OCI-LY3 (cell line): Measurements from ENCODE around the gene FOS.
"Not testable (repeated sequence)": the region's sequence is repeated elsewhere in the genome, so short reads cannot be mapped to it uniquely, and the experiment has no call there.

Experiments used
- H2AFZ ChIP-seq: fragments of 200-600, 300-600 bp; shearing (Covaris generic); 2 replicates; pipeline ENCODE4 v1.6.0; 2014; ENCODE audit warnings: antibody characterized with exemption, low read depth, low read length
- H3K27ac ChIP-seq: fragments of 200-600, 300-600 bp; sonication (generic); 2 replicates; pipeline ENCODE4 v1.5.1; 2014; ENCODE audit warnings: mild to moderate bottlenecking, low read length, moderate library complexity, mixed read lengths
- H3K27me3 ChIP-seq: fragments of 200-600, 300-600 bp; sonication (generic); 2 replicates; pipeline ENCODE4 v1.6.1; 2014; ENCODE audit warnings: low read depth, low read length, mixed read lengths
- H3K36me3 ChIP-seq: fragments of 200-600, 300-600 bp; sonication (generic); replicated peaks from 2 replicates; pipeline ENCODE3; 2014; ENCODE audit warnings: low read depth, low read length, mixed read lengths
- H3K4me1 ChIP-seq: fragments of 300-600, 200-600 bp; sonication (generic); 2 replicates; pipeline ENCODE4 v1.6.1; 2014; ENCODE audit warnings: low read length, mixed read lengths
- H3K4me2 ChIP-seq: fragments of 200-600, 300-600 bp; sonication (generic); 2 replicates; pipeline ENCODE4 v1.6.1; 2014; ENCODE audit warnings: low read length, mixed read lengths
- H3K4me3 ChIP-seq: fragments of 300-600, 200-600 bp; sonication (generic); 2 replicates; pipeline ENCODE4 v1.5.1; 2014; ENCODE audit warnings: antibody characterized with exemption, mild to moderate bottlenecking, low read length, moderate library complexity
- H3K79me2 ChIP-seq: fragments of 300-600, 200-600 bp; shearing (Covaris generic); 2 replicates; pipeline ENCODE4 v1.6.1; 2014; ENCODE audit warnings: mild to moderate bottlenecking, low read length, mixed read lengths
- H3K9ac ChIP-seq: fragments of 300-600, 200-600 bp; shearing (Covaris generic); 2 replicates; pipeline ENCODE4 v1.6.0; 2014; ENCODE audit warnings: mild to moderate bottlenecking, low read length, moderate library complexity
- H3K9me3 ChIP-seq: fragments of 200-600, 300-600 bp; shearing (Covaris generic); 2 replicates; pipeline ENCODE4 v1.6.1; 2014; ENCODE audit warnings: low read length, mixed read lengths; ENCODE audit not compliant: insufficient read depth
- H4K20me1 ChIP-seq: fragments of 200-600, 300-600 bp; sonication (generic); 2 replicates; pipeline ENCODE4 v1.6.1; 2016; ENCODE audit warnings: low read length, mixed read lengths; ENCODE audit not compliant: insufficient read depth
- EZH2phosphoT487 ChIP-seq: fragments of 200-600 bp; shearing (Covaris generic); IDR thresholded peaks from 2 replicates; pipeline ENCODE4 v1.6.1; 2018; ENCODE audit warnings: antibody characterized with exemption, mixed run types, low read depth
- TF ChIP-seq, protein P1 (sequence below): fragments of 200-600, 300-600 bp; sonication (generic); IDR thresholded peaks from 2 replicates; pipeline ENCODE4 v1.5.1; 2014; ENCODE audit warnings: antibody characterized with exemption, low read length, low read depth

The FOS gene

DNA sequence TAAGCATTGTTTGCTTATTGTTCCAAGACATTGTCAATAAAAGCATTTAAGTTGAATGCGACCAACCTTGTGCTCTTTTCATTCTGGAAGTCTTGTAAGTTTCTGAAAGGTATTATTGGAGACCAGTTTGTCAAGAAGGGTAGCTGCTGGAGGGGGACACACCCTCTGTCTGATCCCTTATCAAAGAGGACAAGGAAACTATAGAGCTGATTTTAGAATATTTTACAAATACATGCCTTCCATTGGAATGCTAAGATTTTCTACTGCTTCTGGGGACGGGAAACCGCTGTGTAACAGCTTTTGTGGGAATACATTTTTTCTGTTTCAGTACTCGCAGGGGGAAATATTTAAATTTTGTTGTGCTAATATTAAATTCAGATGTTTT lies 3.5 kb downstream of the FOS start:
- Histone ChIP-seq H3K4me3 (no peak overlapping the region), H3K27me3 (peaks cover 19% of the 10 kb centered on the region), H3K9ac (no peak overlapping the region), H3K9me3 (no peaks in the 10 kb centered on the region), H2AFZ (no peak overlapping the region), H3K4me2 (no peak overlapping the region), H3K79me2 (no peaks in the 10 kb centered on the region), H3K27ac (no peak overlapping the region), H3K36me3 (no peaks in the 10 kb centered on the region), H4K20me1 (no peaks in the 10 kb centered on the region), H3K4me1 (peaks cover 9% of the 10 kb centered on the region; the same call in 1 of the 2 replicates)
- TF ChIP-seq, protein P1, sequence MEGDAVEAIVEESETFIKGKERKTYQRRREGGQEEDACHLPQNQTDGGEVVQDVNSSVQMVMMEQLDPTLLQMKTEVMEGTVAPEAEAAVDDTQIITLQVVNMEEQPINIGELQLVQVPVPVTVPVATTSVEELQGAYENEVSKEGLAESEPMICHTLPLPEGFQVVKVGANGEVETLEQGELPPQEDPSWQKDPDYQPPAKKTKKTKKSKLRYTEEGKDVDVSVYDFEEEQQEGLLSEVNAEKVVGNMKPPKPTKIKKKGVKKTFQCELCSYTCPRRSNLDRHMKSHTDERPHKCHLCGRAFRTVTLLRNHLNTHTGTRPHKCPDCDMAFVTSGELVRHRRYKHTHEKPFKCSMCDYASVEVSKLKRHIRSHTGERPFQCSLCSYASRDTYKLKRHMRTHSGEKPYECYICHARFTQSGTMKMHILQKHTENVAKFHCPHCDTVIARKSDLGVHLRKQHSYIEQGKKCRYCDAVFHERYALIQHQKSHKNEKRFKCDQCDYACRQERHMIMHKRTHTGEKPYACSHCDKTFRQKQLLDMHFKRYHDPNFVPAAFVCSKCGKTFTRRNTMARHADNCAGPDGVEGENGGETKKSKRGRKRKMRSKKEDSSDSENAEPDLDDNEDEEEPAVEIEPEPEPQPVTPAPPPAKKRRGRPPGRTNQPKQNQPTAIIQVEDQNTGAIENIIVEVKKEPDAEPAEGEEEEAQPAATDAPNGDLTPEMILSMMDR, result no peak
- no peak for TF ChIP-seq EZH2phosphoT487

- not testable (repeated sequence) for H2AFZ ChIP-seq, H3K4me2 ChIP-seq, H3K27ac ChIP-seq, H3K4me3 ChIP-seq, H3K79me2 ChIP-seq, H3K9ac ChIP-seq, H3K4me1 ChIP-seq, H3K36me3 ChIP-seq, H4K20me1 ChIP-seq, H3K9me3 ChIP-seq
- H3K27me3 ChIP-seq, result peaks cover 22% of the 10 kb centered on the region
Observed at GRCh38 chr14:75282555-75283161, 4.0 kb downstream of the FOS start.

DNA sequence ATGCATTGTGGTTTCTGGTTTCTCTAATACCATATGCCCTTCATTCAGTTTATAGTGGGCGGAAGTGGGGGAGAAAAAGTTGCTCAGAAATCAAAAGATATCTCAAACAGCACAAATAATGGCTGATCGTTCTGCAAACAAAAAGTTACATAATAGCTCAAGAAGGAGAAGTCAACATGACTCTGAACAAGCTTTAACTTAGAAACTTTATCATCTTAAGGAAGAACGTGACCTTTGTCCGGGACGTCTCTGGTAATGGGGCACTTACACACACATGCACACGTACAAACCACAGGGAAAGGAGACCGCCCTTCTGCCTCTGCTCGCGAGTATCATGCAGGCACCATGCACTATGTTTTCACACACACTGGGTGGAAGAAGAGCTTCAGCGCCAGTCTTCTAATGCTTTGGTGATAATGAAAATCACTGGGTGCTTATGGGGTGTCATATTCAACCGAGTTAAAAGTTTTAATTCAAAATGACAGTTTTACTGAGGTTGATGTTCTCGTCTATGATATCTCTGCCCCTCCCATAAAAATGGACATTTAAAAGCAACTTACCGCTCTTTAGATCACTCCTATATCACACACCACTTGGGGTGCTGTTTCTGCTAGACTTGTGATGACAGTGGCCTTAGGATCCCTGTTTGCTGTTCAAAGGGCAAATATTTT lies 4.7 kb downstream of the FOS start:
- Histone ChIP-seq H3K4me1 (peaks cover 4% of the 10 kb centered on the region; the same call in 1 of the 2 replicates), H3K27ac (no peak overlapping the region), H3K4me2 (no peak overlapping the region), H3K79me2 (no peaks in the 10 kb centered on the region), H3K4me3 (no peak overlapping the region), H3K27me3 (peaks cover 25% of the 10 kb centered on the region), H4K20me1 (no peaks in the 10 kb centered on the region), H3K36me3 (no peaks in the 10 kb centered on the region), H2AFZ (no peak overlapping the region), H3K9me3 (no peaks in the 10 kb centered on the region), H3K9ac (no peak overlapping the region)
- TF ChIP-seq EZH2phosphoT487, result no peak
- TF ChIP-seq, protein P1, result no peak

GRCh38 chr14:75283833-75284563 lies 5.4 kb downstream of the FOS start:
- Histone ChIP-seq H3K36me3 (no peaks in the 10 kb centered on the region), H2AFZ (no peak overlapping the region), H3K9me3 (no peaks in the 10 kb centered on the region), H3K4me2 (no peak overlapping the region), H3K4me3 (no peak overlapping the region), H3K9ac (no peak overlapping the region), H3K27ac (no peak overlapping the region), H4K20me1 (no peaks in the 10 kb centered on the region), H3K4me1 (peaks cover 4% of the 10 kb centered on the region; the same call in 1 of the 2 replicates), H3K27me3 (peaks cover 28% of the 10 kb centered on the region), H3K79me2 (no peaks in the 10 kb centered on the region)
- no peak for TF ChIP-seq EZH2phosphoT487
- TF ChIP-seq, protein P1, result no peak
